Sigmoid colon (tissue), 4 donors: ENCODE results near the gene KIAA2012.

ENCODE experiments used
- POLR2A ChIP-seq, 2 donors: fragments of 450-650 bp; IDR thresholded peaks; one replicate each; pipeline ENCODE4 v1.6.1; 2016; ENCODE audit warnings: antibody characterized with exemption in 2 of 2, mild to moderate bottlenecking in 2 of 2, moderate library complexity in 2 of 2
- POLR2AphosphoS5 ChIP-seq, 4 donors: sonication (generic); formaldehyde crosslinking; IDR thresholded peaks; one replicate each; pipeline ENCODE4 v1.6.1; 2017; ENCODE audit warnings: antibody characterized with exemption in 4 of 4
- TF ChIP-seq, protein P1 (sequence below), 4 experiments: fragments of 450-650 bp in 3 of 4; fragments of 200-600 bp in 1 of 4; IDR thresholded peaks; one replicate each; pipeline ENCODE4 v1.5.1; 2016 to 2019; ENCODE audit warnings: antibody characterized with exemption in 4 of 4, mild to moderate bottlenecking in 3 of 4, moderate library complexity in 2 of 4

DNA sequence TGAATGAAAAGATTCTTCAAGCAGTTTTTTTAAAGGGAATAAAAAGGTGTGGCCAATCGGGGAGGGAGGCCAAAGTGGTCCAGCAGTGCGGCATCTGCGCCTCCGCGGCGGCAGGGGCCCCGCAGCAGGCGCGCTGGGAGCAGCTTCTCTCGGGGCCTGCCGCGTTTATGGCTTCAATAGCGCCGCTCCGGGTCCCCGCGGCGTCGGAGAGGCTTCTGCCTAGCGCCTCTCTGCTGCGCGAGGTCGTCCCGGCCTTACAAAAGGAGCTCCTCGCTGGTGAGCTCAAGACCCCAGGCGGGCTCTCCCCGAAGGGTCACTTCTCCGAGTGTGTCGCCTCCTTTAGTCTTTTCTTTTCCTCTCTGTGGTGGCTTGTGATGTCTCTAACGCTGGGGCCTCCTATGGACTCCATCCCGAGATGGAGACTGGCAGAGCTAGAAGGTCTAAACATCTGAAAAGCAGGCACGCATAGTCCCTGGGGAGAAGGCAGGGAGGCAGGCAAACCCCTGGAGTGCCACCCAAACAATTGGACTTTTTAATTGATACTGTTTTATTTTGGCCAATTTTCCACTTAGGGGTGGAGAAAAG is 98.3 kb downstream of the KIAA2012 start:
- TF ChIP-seq POLR2A (IDR thresholded peaks at IDR 0.05), result no peak
- TF ChIP-seq, protein P1, sequence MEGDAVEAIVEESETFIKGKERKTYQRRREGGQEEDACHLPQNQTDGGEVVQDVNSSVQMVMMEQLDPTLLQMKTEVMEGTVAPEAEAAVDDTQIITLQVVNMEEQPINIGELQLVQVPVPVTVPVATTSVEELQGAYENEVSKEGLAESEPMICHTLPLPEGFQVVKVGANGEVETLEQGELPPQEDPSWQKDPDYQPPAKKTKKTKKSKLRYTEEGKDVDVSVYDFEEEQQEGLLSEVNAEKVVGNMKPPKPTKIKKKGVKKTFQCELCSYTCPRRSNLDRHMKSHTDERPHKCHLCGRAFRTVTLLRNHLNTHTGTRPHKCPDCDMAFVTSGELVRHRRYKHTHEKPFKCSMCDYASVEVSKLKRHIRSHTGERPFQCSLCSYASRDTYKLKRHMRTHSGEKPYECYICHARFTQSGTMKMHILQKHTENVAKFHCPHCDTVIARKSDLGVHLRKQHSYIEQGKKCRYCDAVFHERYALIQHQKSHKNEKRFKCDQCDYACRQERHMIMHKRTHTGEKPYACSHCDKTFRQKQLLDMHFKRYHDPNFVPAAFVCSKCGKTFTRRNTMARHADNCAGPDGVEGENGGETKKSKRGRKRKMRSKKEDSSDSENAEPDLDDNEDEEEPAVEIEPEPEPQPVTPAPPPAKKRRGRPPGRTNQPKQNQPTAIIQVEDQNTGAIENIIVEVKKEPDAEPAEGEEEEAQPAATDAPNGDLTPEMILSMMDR (IDR thresholded peaks at IDR 0.05), result no peak
- no peak for TF ChIP-seq POLR2AphosphoS5 (IDR thresholded peaks at IDR 0.05)
